ENCODE measurements around the gene LOXL1.

- TF ChIP-seq CTCF (IDR thresholded peaks at IDR 0.05; ENCODE audit: poor library complexity), result no peak
- TF ChIP-seq EZH2phosphoT487 (IDR thresholded peaks at IDR 0.05; ENCODE audit: low read depth, severe bottlenecking, unreplicated experiment), result no peak
Measured at GRCh38 chr15:73969151-73969759, 43.0 kb downstream of the LOXL1 start.

Measured in hepatocyte (in vitro differentiated cells).